NCI-H460 (cell line): ENCODE results near the gene NEK4. TPM values are rescaled to one million over a fixed set of nuclear protein-coding genes. Genes with fewer than 3 reads are reported as not detected.
"Not testable (repeated sequence)": the region's sequence is repeated elsewhere in the genome, so short reads cannot be mapped to it uniquely, and the experiment has no call there.

Source experiments
- DNase-seq: peaks from one replicate; pipeline ENCODE4 v3.0.0-alpha.2; 2016; ENCODE audit warnings: low read depth; ENCODE audit errors: extremely low read depth
- total RNA-seq: library from RNA; depleted of rRNA; stranded (reverse); fragments of >200 nt; shearing (Covaris generic); gene quantifications from 2 replicates; pipeline ENCODE4 v1.2.3, GENCODE V29; 2014

NEK4 gene
- total RNA-seq, 1 experiment from 2014 or later, result 26.7 TPM

DNA sequence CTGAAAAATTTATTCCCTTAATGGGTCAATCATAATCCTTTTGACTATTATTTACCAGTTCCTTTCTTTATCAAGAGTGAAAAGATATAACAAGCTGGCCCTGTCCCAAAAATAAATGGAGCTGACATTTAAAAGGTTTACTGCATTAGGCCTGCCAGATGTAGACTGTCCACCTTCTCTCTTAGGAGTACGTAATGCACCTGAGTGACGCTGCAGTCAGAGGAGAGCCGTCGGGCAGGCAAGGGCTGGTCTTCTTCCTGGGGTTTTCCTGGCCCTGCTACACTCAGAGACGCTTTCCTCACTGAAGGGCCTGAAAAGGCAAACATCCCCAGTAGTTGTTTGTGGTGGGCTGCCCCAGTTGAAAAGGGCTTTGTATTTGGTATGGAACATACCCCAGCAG, 27.6 kb downstream of the NEK4 start:
- DNase-seq, result no peak

DNA sequence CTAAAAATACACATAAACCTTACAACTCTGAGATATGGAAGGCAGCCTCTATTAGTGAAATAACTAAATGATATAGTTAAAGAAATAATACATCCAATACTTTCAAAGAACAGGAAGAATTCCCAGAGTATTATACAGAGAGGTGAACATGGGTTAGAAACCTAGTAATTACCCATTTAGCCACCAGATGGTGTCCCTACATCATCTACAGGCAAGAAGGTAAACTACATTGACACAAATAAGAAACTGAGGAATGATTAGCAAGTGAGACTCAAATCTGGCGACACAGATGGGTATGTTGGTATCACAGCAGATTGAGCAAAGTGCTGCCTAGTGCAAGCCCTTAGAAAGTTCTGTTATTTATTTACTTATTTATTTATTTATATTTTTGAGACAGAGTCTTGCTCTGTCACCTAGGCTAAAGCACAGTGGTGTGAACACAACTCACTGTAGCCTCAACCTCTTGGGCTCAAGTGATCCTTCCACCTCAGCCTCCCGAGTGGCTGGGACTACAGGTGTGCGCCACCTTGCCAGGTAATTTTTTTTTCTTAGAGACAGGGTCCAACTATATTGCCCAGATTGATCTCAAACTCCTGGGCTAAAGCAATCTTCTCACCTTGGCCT, 28.2 kb downstream of the NEK4 start:
- peak; percentile 18 for DNase-seq

GRCh38 chr3:52739730-52740129, 31.0 kb downstream of the NEK4 start:
- no peak for DNase-seq

DNA sequence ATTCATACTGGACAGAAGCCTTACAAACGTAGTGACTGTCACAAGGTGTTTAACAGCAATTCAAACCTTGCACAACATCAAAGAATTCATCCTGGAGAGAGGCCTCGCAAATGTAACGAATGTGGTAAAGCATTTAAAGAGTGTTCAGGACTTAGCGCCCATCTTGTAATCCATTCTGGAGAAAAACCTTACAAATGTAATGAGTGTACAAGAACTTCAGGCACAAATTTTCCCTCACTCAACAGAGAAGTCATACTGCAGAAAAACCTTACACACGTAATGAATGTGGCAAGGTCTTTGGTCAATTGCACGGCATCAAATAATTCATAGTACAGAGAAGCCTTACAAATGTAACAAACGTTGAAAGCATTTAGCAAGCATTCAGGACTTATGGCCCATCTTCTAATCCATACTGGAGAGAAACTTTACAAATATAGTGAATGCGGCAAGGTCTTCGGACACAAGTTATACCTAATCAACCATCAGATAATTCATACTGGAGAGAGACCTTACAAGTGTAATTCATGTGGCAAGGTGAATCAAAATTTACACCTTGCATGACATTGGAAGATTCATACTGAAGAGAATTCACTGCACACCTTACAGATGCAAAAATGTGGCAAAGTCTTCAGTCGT, 37.4 kb downstream of the NEK4 start:
- no peak for DNase-seq

- DNase-seq, result no peak
These were observed 39.1 kb downstream of the NEK4 start for GRCh38 chr3:52731590-52731989.

DNA sequence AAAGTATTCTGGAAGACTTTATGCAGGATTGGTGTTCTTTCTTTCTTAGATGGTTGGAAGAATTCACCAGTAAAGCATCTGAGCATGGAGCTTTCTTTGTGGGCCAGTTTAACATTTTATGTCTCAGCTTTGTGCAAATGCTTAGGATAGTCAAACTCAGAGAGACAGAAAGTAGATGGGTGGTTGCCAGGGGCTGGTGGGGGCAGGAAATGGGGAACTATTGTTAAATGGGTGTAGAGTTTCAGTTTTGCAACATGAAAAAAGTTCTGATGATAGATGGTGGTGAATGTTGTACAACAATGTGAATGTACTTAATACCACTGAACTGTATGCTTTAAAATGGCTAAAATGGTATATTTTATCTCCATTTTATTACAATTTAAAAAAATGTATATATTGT, 40.1 kb downstream of the NEK4 start:
- DNase-seq, result no peak

GRCh38 chr3:52728753-52729152, 42.0 kb downstream of the NEK4 start:
- DNase-seq, result not testable (repeated sequence)

- DNase-seq, result no peak
These were observed 46.2 kb downstream of the NEK4 start for GRCh38 chr3:52724511-52724910.

DNA sequence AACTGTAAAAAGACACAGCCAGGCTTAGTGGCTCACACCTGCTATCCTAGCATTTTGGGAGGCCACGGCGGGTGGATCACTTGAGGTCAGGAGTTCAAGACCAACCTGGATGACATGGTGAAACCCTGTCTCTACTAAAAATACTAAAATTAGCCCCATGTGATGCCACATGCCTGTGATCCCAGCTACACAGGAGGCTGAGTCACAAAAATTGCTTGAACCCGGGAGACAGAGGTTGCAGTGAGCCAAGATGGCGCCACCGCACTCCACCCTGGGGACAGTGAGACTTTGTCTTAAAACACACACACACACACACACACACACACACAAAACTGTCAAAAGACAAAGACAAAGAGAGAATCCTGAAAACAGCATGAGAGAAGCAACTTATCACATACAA, 46.8 kb downstream of the NEK4 start:
- no peak for DNase-seq

DNA sequence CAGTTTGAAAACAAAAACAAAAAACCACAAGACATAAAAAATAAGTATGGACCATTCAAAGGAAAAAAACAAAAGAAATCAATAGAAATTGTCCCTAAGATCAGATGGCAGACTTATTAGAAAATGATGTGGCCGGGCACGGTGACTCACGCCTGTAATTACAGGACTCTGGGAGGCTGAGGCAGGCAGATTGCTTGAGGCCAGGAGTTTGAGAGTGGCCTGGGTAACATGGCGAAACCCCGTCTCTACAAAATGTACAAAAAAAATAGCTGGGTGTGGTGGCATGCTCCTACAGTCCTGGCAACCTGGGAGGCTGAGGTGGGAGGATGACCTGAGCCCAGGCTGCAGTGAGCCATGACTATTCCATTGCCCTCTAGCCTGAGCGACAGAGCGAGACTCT, 48.2 kb downstream of the NEK4 start:
- no peak for DNase-seq

- no peak for DNase-seq
These were observed 49.1 kb downstream of the NEK4 start for GRCh38 chr3:52721730-52722008.

GRCh38 chr3:52721002-52721729, 49.6 kb downstream of the NEK4 start:
- no peak for DNase-seq

GRCh38 chr3:52719618-52720017, 51.1 kb downstream of the NEK4 start:
- no peak for DNase-seq

- DNase-seq, result no peak
These were observed 54.9 kb downstream of the NEK4 start for GRCh38 chr3:52715714-52716305.

- no peak for DNase-seq
These were observed 56.1 kb downstream of the NEK4 start for GRCh38 chr3:52714335-52715302.

DNA sequence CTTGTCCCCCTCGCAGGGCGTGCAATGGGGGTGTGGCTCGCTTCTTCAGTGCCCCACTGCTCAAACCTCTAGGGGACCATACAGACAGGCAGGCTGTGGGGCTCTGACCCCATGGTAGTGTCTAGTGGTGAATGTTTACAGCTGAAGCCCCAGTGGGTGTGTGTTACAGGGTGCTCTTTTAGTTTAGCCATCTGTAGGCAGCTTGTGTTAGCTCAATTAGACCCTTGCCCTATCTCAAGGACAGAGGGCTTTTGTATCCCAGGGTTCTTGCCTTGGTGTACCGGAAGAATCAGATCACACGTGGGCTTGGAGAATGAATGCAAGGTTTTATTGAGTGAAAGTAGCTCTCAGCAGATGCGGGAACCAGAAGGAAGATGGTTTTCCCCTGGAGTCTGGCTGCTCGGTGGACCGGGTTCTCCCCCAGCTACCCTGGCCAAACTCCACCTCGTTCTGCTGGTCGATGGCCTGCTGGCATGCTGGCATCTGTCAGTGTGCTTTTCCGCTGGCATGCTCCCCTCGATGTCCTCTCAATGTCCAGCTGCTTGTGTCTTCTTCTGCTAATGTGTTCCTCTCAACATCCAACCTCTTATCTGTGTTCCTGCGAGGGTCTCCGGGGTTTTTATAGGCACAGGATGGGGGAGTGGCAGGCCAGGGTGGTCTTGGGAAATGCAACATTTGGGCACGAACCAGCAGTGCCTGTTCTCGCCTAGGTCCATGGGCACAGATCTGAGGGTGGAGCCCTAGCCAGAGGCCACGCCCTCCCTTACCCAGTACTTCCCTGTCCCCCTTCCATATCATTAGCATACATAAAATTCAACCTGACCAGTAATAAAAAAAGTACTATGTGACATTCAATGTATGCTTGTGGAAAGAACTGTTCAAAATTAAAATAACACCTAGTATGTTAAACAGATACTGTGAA, 58.2 kb downstream of the NEK4 start:
- no peak for DNase-seq

DNA sequence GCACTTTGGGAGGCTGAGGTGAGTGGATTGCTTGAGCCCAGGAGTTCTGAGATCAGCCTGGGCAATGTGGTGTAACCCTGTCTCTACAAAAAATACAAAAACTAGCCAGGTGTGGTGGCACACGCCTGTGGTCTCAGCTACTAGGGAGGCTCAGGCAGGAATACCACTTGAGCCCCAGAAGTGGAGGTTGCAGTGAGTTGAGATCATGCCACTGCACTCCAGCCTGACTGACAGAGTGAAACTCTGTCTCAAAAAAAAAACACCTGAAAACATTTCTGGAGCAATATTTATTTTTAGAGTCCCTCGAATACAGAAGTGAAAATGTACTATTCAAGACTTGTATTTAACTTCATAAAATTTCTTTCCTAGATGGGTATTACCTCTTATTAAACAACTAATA, 60.2 kb downstream of the NEK4 start:
- no peak for DNase-seq

- no peak for DNase-seq
These were observed 63.2 kb downstream of the NEK4 start for GRCh38 chr3:52707585-52707984.
